HG03025 (cell line): ENCODE results near the gene HBG1.
"Not testable (repeated sequence)": the region's sequence is repeated elsewhere in the genome, so short reads cannot be mapped to it uniquely, and the experiment has no call there.

ENCODE experiments used
- ATAC-seq: cut with Tn5 transposase; IDR thresholded peaks from one replicate; pipeline ENCODE4 v1.9.1; 2021; ENCODE audit warnings: mild to moderate bottlenecking, moderate library complexity; ENCODE audit not compliant: unreplicated experiment, low FRiP score

Gene HBG1

GRCh38 chr11:5249807-5250396 lies at the start of gene HBG1:
TSS of gene HBG1 (minus strand) at chr11:5249857. CDS start at chr11:5249804, 53 bp downstream.
- not testable (repeated sequence) for ATAC-seq

- no peak for ATAC-seq
These were observed 48.8 kb upstream of the HBG1 start for GRCh38 chr11:5298451-5298850.

GRCh38 chr11:5297721-5298323 lies 48.2 kb upstream of the HBG1 start:
- no peak for ATAC-seq

DNA sequence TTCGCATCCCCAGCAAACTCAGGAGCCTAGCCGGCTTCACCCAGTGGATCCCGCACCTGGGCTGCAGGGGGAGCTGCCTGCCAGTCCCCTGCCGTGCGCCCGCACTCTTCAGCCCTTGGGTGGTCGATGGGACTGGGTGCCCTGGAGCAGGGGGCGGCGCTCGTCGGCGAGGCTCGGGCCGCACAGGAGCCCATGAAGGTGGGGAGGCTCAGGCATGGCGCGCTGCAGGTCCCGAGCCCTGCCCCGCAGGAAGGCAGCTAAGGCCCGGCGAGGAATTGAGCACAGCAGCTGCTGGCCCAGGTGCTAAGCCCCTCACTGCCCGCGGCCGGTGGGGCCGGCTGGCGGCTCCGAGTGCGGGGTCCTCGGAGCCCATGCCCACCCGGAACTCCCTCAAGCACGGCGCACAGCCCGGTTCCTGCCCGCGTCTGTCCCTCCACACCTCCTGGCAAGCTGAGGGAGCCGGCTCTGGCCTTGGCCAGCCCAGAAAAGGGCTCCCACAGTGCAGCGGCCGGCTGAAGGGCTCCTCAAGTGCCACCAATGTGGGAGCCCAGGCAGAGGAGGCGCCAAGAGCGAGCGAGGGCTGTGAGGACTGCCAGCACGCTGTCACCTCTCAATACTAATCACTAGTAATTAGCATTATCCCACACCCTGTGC lies 44.8 kb upstream of the HBG1 start:
- not testable (repeated sequence) for ATAC-seq

DNA sequence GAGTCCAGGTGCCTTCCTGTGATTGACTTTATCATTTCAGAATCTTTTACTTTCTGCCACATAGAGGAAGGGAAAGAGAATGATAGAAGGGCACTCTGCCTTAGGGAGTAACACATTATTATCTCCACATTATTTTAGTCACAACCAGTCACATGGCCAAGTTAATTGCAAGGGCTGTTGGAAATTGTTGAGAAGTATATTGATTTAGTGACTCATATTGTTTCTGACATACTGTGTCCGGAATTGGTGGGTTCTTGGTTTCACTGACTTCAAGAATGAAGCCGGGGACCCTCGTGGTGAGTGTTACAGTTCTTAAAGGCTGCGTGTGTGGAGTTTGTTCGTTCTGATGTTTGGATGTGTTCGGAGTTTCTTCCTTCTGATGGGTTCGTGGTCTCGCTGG lies 43.4 kb upstream of the HBG1 start:
- no peak for ATAC-seq

DNA sequence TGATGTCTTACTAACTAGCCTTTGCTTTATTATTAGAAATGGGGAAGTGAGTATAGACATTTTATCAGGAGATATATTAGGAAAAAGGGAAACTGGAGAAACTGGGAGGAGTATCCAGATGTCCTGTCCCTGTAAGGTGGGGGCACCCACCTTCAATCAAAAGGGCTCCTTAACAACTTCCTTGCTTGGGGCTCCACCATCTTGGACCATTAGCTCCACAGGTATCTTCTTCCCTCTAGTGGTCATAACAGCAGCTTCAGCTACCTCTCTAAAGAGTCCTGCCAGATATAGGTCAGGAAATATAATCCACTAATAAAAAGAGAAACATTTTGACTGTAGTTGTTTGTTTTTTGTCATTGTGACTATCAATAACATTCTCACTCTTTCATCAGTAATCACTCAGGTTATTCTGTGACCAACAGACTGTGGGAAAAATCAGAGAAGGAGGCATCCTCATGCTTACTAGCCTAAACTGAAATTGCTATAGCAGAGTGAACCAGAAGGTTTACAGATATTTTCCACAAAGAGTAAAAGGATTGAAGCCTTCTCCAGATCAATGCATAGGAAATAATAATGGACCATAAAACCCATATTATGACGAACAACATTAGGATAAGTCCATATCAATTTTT lies 41.7 kb upstream of the HBG1 start:
- peak; percentile 82 for ATAC-seq

DNA sequence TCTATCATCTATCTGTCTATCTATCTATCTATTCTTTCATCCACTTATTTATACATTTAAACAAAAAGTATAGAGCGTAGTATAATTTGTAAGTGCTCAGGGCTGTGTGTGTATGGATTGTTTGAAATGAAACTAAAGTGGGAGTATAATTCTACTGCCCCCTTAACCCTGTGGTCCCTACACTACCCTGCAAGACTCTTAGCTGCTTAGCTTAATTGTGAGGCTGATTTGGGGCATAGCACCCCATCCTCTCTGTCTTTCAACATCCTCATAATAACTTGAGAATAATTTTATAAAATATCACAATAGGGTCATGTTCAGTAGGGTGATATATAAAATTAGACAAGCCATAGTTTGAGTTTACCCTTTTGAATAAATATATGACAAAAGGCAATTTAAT lies 40.4 kb upstream of the HBG1 start:
- no peak for ATAC-seq

DNA sequence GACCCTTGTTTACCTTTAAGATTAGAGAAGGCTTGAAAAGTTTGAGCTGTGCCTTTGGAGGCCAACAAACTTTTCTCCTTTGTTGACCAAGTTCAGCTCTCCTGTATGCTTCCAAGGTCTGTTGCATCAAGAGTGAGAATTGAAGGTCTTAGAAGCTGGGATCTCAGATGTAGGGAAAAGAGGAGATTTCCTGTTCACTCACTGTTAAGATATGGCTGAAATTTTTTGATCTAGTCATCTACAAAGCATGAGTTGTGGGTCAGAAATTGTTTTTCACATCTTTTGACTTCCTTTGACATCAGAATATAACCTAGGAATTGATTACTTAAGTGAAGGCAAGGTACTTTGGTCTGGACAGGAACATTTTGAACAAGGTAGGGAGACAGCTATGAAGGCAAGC lies 40.0 kb upstream of the HBG1 start:
- ATAC-seq: no peak

DNA sequence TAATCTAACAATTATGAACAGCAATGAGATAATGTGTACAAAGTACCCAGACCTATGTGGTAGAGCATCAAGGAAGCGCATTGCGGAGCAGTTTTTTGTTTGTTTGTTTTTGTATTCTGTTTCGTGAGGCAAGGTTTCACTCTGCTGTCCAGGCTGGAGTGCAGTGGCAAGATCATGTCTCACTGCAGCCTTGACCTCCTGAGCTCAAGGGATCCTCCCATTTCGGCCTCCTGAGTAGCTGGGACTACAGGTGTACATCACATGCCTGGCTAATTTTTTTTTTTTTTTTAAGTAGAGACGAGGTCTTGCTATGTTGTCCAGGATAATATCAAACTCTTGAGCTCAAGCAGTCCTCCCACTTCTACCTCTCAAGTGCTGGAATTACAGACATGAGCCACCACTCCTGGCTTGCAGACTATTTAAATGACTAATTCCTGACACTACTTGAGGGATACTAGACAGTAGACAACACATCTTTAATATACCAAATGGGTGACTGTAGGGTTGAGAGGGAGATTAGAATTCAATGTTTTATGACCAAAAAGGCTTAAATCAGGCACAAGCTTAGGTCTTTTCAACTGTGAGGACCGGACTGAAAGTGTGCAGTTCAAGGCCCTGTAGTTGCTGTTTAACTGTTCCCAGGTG lies 39.4 kb upstream of the HBG1 start:
- no peak for ATAC-seq

DNA sequence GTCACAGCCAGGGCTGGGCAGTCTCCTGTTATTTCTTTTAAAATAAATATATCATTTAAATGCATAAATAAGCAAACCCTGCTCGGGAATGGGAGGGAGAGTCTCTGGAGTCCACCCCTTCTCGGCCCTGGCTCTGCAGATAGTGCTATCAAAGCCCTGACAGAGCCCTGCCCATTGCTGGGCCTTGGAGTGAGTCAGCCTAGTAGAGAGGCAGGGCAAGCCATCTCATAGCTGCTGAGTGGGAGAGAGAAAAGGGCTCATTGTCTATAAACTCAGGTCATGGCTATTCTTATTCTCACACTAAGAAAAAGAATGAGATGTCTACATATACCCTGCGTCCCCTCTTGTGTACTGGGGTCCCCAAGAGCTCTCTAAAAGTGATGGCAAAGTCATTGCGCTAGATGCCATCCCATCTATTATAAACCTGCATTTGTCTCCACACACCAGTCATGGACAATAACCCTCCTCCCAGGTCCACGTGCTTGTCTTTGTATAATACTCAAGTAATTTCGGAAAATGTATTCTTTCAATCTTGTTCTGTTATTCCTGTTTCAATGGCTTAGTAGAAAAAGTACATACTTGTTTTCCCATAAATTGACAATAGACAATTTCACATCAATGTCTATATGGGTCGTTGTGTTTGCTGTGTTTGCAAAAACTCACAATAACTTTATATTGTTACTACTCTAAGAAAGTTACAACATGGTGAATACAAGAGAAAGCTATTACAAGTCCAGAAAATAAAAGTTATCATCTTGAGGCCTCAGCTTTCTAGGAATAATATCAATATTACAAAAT lies 38.6 kb upstream of the HBG1 start:
- no peak for ATAC-seq

GRCh38 chr11:5286901-5287300 lies 37.2 kb upstream of the HBG1 start:
- no peak for ATAC-seq

DNA sequence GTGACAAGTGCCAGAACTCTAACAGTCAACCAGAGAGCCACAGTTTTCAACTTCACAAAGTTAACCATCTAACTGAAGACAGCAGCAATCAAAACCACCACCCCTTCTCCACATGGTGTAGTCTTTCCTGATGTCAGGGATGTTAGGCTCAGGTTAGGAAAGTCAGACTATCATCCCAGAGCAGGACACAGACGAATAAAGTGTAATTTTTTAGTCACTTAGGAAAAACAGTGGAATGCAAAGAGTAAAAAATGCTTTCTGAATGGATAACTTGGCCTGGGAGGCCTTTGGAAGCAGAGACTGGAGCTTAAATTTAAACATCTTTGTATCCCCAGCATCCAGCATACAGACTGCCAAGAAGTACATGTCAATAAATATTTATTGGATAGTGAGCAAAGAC lies 36.7 kb upstream of the HBG1 start:
- no peak for ATAC-seq

DNA sequence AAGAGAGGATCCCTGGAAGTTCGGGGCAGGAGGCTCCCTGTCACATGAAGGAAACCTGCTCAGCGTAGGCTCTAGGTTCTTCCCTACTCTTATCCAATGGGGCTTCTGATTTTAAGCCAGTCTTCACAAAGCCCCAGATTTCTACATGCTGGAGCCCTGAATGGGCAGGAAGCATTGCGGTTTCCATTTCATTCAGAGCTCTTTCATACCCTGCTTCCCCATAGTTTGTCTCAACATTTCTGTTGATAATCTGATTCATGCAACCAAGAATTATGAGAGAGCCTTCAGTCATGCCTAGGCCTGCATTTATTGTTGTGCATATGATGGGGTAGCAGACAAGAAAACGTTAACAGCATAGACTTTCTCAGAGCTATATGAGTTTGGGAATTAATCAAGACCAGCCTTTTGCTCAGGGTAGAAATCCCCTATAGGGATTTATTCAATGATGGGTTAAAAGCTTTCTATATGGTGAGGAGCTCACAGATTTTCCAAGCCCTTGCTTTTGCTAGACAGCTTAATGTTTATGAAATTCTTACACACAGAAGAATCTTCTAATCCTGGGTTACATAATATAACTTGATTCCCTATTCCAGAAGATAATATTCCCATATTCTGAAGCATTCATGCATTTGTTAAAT lies 36.2 kb upstream of the HBG1 start:
- ATAC-seq: no peak

GRCh38 chr11:5284637-5285036 lies 35.0 kb upstream of the HBG1 start:
- no peak for ATAC-seq

GRCh38 chr11:5283882-5284281 lies 34.2 kb upstream of the HBG1 start:
- ATAC-seq: no peak

DNA sequence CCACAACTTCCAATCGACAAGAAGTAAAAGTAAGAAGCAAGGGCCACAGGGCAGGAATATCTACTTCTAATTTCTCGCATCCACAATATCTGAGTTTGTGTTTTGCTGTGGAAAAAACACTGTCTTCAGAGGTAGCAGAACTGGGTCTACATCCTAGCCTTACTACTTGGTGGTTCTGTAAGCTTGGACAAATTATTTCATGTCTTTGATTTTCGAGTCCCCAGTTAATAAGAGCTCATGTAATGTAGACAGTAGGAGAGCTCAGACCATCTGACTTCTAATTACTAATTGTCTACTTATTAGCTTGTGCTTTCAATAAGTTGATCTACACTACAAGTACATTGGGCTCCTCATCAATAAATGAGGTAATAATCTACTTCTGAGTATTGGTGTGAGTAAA lies 33.4 kb upstream of the HBG1 start:
- no peak for ATAC-seq

DNA sequence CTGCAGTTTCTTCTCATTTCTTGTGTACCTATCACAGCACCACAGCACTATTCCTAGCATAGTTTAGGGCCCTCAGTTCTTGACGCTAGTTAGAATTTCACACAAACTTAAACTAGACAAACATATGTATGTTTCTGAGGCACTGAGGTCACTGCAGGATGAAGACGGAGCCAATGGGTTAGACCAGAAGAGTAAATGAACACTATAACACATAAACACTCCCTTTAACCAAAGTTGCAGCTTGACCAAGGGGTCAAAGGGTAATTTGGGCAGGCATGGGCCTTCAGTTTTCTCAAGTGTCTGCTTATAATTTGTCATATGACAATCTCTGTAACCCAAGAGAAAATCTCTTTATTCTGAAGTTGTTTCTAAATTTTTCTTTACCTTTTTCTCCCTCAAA lies 33.0 kb upstream of the HBG1 start:
- no peak for ATAC-seq

- no peak for ATAC-seq
These were observed 31.9 kb upstream of the HBG1 start for GRCh38 chr11:5281596-5281995.

DNA sequence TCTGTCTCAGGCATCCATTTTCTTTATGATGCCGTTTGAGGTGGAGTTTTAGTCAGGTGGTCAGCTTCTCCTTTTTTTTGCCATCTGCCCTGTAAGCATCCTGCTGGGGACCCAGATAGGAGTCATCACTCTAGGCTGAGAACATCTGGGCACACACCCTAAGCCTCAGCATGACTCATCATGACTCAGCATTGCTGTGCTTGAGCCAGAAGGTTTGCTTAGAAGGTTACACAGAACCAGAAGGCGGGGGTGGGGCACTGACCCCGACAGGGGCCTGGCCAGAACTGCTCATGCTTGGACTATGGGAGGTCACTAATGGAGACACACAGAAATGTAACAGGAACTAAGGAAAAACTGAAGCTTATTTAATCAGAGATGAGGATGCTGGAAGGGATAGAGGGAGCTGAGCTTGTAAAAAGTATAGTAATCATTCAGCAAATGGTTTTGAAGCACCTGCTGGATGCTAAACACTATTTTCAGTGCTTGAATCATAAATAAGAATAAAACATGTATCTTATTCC lies 31.0 kb upstream of the HBG1 start:
- peak; percentile 78 for ATAC-seq
